RKO (cell line): ENCODE results near the gene PIGO.
A peak's percentile ranks its signal among the peaks of the same experiment; 100 is the strongest.

ENCODE experiments used
- DNase-seq: peaks from one replicate; pipeline ENCODE4 v3.0.0-alpha.2; 2016; ENCODE audit warnings: low spot score

PIGO gene

DNA sequence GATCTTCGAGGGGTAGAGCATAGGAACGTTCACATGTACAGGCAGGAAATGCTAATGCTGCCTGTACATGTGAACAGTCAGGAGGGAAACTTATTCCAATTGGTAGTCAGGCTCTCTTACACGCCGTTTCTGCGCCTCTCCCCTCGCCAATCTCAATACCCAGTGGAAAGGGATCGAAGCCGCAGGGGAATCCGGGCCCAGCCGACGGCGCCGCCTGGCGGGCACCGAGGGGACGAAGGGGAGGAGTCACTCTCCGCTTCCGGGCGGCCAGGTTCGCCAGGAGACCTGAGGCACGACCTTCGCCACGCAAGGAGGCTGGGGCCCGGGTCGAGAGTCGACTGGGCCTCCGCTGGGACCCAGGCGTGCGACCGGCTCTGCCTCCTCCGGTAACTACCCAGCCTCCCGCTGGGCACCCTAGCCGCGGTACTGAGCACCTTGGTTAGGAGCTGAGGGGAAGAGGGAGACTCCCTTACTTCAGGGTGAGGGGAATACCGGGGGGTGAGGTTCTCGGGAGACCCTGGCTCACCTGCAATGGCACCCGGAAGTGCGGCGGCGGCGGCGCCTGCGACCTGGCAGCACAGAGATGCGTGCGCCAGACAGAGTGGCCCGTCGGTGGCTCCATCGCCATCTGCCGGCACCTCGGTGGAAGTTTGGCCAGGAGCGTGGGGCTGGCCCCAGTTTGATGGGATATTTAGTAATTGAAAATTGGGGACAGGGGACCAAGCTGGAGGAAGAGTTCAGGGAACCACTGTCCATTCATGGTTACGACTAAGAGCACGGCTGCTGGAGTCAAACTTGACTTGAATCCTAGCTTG, at the start of gene PIGO:
Gene PIGO (minus strand): TSS at position 557 of the 815 bp plus-strand sequence. CDS start 1,026 bp downstream, outside the sequence.
- peak; percentile 90 for DNase-seq

DNA sequence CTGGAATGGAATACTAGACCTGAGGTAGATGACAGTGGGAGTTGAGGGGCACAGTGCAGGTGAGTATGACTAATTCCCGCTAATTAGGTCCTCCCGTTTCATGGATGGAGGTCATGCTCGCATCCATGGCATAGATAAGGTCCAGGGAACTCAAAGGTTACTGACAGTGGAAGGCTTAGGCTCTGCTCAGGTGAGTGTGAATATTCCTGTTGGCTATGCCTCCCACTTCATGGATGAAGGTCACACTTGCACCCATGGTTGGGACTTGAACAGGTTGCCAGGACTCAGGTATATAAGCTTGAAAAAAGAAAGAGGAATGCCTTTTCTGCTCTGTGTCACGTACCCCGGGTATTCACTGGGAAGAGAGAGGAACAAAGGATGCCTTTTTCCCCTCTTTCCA, 45.6 kb upstream of the PIGO start:
- DNase-seq: no peak

DNA sequence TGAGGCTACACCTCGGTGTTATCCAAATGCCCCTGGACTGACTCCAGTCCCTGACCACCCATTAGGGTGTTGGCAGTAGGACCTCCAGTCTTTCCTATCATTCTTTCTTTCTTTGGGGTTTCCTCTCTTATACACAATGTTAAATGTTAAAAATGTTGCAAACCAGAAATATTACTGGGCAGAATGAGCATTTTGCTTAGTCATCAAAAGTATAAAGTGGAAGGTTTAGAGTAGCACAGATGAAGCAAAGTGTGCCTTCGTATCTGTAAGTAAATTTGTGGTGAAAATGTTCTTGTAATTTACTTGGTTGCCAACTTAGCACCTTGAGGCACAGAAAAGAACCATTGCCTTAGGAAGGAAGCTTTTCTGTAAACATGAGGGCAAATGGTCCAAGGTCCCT, 43.7 kb upstream of the PIGO start:
- DNase-seq: no peak

DNA sequence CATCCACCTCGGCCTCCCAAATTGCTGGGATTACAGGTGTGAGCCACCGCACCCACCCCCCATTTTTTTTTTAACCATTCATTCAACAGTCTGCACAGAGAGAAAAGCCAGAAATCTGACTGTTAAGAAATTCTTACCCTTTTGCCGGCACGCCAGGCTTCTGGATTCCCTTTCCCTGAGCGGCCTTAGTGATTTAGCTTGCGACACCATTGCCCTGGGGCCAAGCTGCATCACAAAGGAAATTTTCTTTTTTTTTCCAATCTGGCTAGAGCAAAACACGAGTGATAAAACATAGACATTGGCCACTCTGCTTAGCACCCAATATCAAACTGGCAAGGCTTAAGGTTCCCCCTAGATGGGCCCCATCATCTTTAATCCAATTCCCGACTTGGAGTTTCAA, 40.5 kb upstream of the PIGO start:
- DNase-seq: no peak

DNA sequence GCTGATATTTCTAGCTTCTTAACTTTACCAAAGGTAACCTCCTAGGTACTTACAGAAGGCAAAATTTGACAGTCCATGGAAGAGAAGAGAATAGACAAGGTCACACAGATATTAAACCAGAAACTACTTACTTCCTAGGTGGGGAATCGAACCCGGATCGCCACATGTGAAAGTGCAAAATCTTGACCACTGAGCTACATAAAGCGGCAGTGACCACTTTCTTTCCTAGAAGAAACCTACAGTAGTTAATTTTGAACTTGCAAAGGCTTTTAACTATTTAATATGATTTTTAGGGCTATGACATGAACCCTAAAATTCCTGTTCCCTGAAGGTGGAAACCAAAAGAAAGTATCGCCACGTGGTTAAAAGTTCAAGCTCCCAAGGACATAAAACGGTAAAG, 39.6 kb upstream of the PIGO start:
- no peak for DNase-seq

DNA sequence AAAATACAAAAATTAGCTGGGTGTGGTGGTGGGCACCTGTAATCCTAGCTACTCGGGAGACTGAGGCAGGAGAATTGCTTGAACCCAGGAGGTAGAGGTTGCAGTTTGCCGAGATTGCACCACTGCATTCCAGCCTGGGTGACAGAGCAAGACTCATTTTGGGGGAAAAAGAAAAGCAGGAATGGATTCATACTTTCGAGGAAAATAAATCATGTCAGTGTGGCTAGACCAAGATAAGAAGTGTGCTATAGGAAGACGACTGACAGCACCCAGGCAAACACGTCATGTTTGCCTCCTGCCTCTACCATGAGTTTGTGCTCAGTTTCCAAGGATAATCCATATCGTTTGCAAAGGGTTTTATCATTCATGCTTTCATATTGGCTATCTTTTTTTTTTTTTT, 38.5 kb upstream of the PIGO start:
- no peak for DNase-seq

DNA sequence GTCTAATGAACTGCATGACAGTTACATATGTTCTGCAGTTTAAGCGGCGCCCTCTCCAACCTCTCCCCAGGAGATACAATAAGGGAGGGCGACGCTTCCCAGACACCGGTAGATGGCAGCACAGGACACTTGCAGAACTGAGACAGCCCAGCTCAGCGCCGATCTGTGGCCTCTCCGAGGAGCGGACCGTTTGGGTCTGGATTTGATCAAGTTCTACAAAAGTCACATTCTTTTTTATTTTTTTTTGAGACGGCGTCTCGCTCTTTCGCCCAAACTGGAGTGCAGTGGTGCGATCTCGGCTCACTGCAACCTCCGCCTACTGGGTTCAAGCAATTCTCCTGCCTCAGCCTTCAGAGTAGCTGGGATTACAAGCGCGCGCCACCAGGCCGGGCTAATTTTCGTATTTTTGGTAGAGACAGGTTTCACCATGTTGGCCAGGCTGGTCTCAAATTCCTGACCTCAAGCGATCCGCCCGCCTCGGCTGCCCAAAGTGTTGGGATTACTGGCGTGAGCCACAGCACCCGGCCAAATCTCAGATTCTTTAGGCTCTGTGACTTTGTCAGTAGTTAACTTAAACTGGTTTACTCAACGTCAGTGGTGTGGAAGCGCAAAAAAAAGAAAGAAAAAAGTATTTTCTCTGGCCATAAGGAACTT, 20.6 kb upstream of the PIGO start:
- peak; percentile 94 for DNase-seq

DNA sequence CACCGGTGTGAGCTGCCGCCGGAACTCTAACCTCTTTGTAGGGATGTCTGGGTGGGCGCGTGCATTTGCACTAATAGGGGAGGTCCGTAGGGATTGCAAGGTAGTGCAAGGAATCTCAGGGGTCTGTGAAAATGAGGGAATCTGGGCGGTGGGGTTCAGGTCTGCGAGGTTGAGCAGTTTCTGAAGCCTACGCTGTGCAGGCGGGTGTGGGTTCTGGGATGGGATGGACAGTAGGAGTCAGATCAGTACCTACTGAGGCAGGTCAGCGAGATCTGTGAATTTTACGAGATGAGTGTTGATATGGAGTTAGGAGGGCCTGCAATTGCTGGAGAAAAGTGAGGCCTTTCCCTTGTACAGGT, 20.1 kb upstream of the PIGO start:
- DNase-seq: no peak

DNA sequence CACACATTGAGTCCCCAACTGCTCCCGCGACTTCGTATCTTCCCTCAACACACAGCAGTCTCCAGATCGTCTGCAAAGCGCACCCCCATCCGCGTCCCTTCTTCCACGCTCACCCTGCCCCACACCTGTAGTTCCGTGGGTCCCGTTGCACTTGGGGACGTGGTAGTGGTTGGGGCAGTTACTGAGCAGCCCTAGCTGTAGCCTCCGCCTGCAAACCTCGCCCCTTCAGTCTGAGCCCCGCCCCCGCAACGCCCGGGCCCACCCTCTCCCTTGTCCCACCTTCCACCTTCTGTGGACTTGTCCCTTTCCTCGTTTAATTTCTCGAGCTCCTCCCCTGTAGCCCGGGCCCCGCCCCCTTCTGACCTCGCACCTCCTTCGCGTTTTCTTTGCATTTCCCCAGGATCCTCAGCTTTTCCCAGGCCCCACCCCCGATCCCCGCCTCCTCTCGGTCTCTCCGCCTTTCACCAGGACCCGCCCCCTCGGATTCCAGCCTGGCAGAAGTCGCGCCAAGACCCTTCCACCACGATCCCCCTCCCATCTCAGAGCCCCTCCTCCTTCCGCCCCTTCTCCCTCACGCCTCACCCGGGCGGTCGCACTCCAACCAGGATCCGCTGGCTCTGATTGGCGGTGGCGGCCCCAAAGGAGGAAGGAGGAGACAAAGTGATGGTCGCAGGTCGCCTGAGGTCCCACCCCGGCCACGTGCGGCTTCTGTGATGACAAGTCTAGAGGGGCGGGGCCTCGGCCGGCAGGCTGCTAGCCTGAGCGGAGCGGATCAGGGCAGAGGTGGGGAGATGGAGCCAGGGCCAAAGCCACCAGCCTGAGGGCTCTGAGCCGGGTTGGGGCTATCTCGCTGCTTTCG, 19.5 kb upstream of the PIGO start, which contains the start of gene ATOSB:
Gene ATOSB (minus strand): TSS at position 183 of the 859 bp plus-strand sequence. CDS start 7,588 bp downstream, outside the sequence.
- DNase-seq: peak; percentile 93

DNA sequence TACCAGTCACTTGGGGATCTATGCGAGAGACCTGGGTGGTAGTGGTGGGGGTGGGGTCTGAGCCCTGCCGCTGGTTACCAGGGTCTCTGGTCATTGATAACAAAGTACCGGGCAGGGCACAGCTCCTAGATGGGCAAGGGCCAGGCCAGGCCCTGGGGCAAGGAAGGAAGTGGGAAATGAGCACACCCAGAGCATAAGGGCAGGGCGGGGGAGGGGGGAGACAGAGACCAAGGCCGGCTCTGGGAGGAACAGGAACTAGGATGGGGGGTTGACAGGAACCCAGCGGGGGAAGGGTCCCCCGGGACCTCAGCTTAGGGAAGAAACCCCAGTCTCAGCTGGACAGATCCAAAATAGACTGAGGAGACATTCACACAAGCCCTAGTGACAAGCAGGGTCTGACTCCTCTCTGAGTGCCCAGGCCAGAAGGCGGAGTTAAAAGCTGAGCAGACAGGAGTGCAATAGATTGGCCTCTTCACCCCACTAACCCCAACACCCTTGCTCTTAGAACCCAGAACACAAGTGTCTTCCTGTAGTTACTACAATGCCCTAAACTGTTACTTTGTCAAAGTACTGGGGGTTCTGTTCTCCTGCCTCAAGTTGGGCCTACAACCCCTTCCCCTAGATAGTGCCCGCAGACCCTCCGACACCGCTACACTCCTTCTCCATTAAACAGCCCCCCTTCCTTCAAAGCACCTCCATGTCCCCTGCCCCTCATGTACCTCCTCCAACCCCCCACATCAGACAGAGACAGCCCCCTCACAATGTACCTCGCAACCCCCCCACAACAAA, 18.6 kb upstream of the PIGO start:
- DNase-seq: peak; percentile 70

DNA sequence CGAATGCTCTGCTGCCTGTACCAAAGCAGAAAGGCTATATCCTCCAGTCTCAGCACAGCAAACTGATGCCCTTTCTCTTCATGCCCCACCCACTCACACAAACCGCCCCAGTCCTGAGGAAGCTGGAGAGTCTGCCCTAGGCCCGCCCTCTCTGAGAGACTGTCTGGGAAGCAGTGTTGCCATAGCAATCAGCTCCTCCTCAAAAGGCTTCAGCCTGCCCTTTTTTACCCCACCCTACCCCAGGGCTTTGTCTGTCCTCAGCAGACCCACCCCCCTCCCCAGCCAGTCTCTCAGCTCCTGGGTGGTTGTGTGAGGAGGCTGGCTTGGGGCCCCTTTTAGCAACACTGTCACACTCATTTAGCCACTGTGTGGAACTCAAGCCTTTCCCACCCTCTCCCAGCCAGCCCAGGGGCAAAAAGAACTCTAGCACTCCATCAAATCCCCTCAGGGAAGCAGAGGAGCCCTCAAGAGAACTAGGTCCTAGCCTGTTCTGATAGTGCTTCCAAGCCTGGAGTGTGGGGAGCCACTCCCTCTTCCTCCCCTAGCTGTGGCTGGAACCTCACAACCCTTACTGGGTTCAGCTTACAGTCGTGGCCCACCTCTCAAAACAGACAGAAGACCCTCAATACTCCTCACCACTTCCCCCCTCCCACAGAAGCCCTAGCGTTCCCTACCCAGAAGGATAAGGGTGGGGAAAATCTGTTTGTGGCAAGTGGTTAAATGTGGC, 17.9 kb upstream of the PIGO start:
- DNase-seq: peak; percentile 35

DNA sequence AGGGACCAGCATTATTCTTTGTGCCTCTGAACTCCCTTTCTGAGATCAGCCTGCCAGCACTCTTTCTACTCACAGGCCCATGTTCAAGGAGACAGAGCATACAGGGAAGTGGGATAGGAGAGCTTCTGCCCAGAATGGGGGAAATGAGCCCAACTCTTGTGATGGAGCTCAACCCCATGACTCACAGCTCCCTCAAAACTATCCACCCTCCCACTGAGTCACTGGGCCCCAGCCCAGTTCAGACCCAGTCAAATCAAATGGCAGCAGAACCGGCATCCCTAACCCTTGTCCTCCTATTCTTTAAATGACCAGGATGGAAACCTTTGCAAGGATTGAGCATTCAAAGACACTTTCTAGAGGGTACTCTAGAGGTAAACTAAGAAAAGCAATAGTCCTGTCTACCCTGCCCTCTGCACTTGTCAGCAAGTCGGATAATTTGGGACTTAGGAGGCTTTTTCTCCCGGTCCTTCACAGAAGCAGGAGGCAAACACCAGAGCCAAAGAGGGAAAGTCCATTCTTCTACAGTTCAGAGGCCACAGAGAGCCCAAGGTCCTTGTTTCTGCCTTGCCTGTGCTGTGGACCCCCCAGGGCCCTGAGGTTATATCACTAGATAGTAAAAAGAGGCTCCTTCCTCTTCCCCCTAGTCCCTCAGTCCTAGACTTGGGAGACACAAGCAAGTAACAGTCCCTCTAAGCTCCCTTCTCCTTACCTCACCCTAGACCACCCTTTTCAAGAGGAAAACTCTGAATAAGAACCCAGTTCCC, 16.0 kb upstream of the PIGO start:
- peak; percentile 34 for DNase-seq

DNA sequence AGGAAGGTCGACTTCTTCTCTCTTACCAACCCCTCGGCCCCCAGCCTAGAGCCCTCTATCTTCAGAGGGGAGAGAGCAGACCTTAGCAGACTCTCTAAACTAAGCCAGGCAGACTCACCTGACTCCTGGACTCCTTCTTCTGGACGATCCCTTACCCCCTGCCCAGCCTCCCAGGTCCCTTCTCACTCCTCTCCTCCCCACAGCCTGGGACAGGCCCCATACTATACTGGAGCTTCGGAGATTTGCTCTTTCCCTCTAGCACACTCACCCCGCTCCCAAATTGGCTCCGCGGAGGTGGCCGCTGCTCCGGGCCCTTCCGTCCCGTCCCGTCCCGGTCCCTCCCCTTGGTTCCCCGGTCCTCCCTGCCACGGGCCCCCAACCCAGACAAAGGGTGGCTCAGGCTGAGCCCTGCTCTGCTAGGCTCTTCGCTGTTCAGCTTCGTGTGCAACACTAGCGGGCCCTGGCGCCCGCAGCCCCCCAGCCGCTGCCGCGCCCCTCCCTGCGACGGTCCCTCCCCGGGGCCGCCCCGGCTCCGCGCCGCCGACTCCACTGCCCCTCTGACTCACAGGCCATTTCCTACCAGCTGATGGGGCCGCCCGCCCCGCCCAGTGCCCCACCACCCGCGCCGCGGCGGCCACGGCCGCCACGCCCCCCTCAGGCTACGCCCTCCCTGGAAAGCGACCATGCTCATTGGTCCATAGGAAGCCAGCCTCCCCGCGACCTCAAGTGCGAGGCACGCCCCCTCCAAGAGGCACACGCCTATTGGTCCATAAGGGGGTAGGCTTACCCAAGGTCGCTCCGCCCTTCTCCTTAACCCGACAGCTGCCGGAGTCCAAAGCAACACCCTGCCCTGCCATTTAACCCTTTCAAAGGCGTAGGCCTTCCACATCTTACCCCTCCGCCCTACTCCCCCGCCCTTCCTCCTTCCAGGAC, 14.9 kb upstream of the PIGO start:
- DNase-seq: peak; percentile 99

DNA sequence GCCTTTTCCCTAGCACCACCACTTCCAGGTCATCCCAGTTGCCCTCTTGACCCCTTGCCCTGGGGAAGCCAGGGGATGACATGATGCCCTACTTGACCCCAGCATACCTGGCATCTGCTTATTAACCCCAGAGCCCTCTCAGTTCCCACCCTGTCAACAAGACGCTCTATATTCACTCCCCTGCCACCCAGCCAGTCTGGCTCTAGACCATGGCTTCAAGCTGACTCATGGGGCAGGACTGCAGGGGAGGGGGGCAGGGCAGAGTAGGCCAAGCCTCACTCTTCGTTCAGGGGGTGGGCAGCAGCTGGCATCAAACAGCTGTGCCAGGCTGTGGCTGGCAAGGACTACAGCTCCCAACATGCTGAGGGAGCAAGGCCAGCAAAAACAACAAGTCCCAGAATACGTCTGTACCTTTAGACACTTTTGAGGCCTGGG, 14.0 kb upstream of the PIGO start:
- peak; percentile 51 for DNase-seq

DNA sequence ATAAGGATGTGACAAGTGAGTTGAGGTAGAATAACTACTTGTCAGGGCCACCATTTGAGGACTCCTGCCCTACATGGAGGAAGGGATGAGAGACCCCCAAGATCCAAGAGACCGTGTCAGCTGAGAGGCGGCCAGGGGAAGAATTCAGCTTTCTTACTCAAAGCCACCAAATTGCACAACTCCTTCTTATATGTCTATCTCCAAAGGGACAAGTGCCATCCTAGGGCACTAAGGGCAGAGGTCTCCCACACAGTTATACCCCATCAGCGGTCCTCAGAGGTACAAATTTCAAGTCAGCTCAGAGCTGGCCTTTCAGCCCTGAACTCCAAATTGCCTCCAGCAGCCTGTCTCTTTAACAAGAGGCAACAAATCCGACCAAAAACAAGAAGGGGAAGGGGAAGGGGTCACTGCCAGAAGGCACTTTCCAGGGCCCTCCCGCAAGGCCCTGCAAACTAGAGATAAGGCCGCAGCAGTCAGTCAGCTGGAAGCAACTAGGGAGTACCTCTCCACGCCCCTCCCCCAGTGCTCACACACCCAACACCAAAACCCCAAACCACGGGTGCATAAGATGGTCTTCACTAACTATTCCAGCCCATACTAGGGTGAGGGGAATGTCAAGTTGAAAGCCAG, 12.7 kb upstream of the PIGO start:
- DNase-seq: no peak

DNA sequence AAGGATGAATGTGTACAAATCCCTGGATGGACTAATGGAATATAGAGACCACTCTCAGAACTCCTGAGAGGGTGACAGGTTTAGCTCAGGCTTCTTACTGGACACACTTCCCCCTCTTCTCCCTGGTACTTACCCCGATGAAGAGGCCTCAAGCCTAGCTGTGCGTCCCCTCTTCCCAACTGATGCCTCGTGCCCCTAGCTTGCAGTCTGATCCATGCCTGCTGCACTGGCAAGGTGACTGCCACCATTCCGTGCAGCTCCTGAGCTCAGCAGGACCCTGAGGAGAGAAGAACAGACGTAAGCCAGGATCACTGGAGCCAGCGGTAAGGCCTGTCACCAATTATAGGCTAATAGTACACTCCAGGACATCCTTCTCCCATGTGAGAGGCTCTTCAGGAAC, 12.1 kb upstream of the PIGO start:
- no peak for DNase-seq

DNA sequence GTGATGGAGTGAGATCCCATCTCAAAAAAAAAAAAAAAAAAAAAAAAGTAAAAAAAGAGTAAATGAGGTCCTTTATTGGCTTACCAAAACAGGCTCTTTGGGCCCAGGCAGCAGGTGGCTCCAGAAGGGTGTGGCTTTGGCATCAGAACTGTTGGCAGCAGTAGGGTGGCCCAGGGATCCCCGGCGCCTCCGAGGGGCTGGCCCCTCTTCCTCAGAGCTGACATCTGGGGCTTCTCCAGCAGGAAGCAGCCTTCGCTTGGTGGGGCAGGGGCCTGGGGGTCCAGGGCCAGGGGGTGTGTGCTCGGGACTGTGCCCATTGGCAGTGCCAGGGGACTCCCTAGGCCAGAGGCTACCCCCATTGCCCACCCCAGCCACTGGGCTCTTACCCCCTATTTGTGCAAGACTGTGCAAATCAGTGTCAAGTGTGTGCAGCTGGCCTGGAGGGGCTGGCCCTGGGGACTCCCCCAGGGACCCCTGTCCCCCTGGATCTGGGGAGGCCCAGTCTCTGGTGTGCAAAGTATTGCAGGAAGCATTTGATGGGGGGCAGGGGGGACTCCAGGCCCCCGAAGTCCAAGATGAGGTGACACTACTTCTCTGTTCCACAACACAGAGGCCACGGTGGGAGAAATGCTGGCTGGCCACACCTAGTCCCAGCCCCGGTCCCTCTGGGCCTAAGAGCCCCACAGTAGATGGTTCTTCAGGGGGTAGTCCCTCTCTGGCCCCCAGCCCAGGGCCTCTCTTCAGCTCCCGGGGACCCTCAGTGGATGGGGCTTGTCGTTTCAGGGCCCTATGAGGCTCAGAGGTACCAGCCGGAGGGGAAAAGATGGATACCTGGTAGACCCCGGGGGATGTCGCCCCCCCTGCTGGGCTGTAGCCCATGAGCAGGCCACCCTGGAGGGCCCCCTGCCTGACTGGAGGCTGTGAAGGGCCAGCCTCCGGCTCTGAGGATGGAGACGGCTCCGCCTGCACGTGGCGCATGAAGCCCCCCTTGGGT, 11.2 kb upstream of the PIGO start:
- no peak for DNase-seq
